Stimulated activated CD8-positive, alpha-beta memory T cell treated with anti-CD3 and anti-CD28 coated beads, Interleukin-12 subunit alpha, Interleukin-12 subunit beta, amount 100 ng/mL, for 4 hours (primary cell): ENCODE results near the gene MAGI2.
"Not testable (repeated sequence)": the region's sequence is repeated elsewhere in the genome, so short reads cannot be mapped to it uniquely, and the experiment has no call there.

ENCODE experiments used
- DNase-seq: peaks from one replicate; pipeline ENCODE4 v3.0.0-alpha.2; 2020; ENCODE audit warnings: low read depth

The MAGI2 gene

DNA sequence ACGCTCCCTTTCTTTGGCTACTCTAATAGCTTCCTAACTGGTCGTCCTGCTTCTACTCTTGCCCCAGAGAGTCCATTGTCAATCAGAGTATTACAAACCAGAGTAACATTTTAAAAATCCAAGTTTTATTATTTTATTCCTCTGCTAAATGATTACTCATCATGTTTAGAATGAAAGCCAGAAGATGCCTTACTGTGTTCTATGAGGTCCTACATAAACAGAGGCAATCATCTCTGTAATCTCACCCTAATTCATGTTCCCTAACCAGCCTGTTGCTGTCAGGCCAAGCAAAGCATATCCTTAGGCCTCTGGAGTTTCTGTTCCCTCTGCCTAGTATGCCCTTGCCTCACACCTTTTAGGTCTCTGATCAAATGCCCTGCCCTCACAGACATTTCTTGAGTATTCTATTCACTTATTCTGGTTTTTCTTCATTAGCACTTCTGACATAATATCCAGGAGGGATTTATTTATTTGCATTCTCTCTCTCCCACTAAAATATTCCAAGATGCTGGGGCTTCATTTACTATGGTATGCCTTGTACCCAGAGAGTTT, 1157.3 kb downstream of the MAGI2 start:
- DNase-seq: no peak

DNA sequence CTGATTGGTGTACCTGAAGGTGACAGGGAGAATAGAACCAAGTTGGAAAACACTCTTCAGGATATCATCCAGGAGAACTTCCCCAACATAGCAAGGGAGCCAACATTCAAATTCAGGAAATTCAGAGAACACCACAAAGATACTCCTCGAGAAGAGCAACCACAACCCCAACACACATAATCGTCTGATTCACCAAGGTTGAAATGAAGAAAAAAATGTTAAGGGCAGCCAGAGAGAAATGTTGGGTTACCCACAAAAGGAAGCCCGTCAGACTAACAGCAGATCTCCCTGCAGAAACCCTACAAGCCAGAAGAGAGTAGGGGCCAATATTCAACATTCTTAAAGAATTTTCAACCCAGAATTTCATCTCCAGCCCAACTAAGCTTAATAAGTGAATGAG, 1164.0 kb downstream of the MAGI2 start:
- DNase-seq: not testable (repeated sequence)

DNA sequence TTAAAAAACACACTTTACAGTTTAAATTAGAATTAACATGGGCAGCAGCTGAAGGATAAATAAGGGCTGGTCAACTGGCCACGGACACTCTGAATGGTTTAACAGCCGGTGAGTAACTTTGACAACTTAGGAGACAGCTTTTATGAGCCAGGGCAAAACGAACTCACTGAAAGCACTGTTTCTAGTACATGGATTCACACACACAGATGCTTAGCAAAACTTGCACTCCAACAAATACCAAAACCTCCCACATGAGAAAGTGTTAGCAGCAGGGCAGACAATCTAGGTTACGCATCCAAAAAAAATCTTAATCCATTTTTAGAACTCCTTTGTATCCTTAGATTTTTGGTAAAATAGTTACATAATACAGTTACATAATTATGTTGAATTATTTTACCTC, 1168.5 kb downstream of the MAGI2 start:
- DNase-seq: no peak

DNA sequence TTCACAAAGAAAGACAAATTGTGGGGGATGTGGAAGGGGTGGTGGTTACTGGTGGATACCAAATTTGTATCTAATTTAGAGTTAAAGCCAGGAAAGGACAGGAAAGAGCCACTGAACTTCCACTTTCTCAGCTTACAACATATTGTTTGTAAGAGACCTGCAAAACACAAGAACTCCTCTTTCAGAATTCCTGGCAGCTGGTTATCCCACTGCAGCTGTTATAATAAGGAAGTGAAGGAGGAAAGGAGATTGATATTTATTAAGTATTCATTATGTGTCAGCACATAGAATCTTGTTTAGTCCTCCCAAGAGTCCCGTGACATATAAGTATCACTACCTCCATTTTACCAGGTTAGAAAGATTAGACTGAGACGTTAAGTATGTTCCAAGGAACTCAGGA, 1173.2 kb downstream of the MAGI2 start:
- DNase-seq: no peak

DNA sequence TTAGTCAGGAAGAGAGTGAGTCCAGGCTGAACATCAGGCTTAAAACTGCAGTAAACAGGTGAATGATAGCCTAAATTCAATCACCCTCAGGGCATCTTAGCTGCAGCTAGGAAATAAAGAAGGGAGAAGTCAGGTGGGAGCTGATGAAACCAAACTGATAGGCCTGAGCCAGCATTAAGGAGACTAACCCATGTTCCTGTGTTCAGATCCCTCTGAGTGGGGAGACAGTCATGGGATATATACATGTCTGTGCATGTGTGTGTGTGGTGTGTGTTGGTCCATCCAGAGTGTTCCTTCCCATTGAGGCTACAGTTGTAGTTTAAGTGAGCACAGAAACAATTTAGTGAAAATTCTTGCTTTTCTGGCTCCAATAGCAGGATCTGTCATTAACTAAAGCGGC, 1174.0 kb downstream of the MAGI2 start:
- no peak for DNase-seq

DNA sequence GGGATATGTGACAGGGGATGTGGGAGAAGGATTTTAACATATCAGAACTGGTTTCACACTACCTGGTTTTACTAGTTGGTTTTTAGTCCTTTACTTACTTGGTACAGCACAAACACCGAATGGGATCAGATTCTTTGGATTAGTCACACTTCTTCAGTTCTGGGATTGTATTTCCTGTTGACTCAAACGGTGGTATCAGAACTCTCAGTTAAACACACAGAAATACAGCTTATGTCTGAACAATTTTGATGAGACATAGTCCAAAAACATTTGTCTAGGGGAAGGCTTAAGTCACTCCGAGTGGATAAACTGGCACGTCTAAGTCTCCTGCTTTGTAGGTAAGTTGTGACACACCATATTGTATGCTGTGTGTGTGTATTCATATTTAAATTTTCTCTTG, 1174.4 kb downstream of the MAGI2 start:
- DNase-seq: no peak

DNA sequence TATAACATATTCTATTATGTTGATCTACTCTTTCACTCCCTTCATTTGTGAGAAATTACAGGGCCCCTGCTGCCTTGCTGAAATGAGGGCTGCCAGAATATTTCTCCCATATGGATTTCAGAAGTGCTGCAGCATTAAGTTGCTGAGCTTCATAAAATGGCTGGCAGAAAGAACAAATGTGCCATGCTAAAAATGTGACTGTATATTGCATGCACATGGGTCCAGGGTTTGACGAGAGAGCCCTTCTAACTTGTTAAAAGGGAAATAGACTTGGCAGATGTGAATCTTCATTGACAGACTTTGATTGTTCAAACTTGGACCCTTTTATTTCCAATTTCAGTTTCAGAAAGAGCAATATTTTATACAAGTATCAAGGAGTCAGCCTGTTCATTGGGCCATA, 1186.3 kb downstream of the MAGI2 start:
- no peak for DNase-seq

DNA sequence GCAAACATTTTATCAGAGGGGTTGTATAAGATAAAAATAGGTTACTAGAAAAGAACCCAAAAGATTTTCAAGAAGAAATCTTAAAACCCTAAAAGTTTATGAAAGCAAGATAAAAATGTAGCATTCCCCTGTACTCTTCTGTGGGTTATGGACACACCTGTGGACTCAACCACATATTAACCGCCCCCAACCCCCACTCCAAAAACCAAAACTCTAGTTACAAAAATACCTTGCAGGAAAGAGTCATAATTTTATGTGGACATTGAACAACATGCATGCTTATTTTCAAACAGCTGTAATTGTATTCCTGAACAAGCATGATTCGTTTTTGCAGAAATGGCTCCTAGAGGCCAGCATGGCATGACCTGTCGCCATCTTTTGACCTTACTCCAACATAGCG, 1188.0 kb downstream of the MAGI2 start:
- DNase-seq: no peak

DNA sequence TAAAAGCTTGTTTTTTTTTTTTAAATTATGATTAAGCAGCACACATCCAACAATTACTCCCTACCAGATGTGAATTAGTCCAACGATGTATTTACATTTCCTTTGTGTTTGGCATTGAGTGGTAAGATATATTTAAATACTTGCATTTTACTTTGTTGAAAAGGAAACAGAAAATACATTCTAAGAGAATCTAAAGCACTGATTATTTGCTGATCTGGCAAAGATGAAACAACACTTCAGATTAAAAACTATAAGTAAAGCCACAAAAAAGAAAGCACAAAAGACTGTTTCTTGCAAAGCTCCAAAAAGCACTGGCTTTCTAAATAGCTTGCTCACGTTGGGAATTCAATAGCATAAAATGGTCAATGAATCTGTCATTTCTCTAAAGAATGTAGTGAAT, 1188.4 kb downstream of the MAGI2 start:
- no peak for DNase-seq

DNA sequence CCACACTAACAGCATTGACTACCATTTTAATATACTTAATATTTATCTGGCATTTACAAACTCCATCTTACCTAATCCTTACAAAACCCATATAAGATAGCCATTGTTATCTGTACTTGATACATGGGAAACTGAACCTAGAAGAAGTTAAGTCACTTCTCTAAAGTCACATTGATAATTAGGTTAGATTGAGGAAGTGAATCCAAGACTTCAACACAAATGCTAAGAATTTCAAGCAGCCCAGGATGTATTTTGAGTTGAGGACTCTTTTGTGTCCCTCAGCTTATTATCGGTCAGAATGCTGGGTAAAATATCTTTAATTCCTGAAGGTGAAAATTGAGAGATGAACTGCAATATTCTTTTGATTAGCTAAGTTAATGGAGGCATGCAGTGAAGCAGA, 1189.4 kb downstream of the MAGI2 start:
- DNase-seq: no peak

DNA sequence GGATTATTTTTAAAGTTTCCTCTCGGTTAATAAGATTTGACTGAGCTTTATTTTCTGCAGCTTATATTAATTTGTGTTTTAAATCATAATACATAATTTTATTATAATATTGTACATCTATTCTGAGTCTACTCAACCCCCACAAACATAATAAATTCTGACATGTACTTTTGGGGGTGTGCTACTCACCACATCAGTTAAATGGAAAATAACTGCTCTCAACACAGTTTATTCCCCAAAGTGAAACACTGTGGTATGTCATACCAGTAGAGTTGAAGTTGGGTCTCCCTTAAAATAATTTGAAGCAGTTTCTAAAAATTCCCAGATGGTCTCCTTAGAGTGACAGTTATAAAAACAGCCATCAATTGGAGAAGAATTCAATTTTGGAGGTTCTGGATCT, 1191.7 kb downstream of the MAGI2 start:
- no peak for DNase-seq

DNA sequence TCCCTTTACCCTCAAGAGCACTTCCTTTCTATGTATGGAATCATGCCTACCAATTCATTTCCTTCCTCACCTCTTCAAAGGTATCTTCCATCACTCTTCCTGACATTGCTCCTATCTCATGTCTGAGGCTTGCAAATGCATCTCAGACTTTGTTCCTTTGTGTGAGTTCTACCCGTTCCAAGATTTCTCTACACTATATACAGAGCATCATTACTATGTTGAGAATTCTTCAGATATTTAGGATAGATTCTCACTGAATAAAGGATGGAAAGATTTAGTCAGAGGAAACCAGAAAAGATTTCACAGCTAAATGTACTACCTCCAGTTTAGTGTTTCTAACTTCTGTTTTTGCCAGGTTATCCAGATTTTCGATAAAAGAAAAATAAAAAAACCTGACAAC, 1192.2 kb downstream of the MAGI2 start:
- no peak for DNase-seq

DNA sequence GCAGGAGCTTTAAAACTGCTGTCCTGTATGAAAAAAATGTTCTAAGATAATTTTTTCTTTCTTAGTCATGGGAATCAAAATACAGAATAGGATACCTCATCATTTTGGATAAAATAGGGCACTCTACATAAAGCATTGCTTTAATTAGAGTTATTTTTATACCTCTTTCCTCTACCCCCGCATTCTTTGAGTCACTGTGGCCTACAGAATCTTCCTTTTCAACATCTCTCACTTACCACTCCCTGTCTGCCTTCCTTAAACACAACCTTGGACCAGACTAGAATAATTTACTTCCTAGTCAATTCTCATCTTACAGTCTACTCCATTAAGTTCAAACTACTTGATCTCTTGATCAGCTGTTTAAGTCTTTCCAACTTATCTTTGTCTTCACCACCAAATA, 1192.6 kb downstream of the MAGI2 start:
- DNase-seq: no peak

DNA sequence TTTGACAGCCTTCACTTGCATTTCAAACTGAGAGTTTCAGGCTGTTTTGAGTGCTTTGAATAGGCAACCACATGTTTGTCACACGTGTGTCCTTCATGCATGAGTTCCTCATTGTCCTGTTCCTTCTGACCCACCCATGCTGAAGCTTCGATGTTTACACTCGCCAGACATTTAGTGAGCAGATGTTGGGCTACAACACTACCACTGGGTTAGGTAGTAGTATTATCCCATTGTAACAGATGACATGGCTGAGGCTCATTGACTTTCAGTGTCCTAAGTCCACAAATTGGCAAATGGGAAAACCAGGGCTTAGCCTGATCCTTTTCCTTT, 1198.8 kb downstream of the MAGI2 start:
- no peak for DNase-seq

DNA sequence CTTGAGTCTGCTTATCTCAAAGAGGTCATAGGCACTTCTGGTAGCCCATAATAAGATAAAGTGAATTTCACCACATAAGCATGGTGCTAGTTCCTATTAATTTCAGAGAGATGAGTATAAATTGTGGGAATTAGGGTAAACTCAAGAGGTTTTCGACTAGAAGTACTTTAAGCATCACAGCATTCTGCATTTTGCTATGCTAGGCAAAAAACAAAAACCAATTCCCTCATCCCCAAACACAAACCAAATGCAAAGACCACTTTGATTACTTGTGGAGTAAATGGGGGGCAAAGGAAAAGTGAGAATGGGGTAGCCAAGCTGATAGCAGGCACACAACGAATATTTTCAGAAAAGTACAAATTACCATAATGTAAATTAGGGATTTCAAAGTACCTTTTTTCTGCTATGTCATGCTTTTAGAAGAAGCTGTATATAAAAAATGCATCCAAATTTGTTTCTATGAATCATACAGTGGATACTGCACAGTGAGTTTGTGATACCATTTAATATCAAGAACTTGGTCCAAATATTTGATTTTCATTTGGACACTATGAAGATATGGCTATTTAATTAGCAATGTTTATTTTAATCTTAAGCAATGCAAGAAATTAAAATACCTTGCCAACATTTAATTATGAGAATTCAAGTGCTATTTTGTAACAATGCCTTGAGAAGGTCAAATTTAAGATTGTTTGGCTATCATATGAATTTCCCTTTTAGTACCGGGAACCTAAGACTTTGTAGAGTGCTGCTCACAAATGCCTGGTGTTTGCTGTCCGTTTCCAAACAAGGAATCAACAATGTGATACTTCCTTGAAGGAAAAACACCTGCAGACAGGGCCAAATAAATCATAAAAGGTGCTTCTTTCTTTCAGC, 1199.4 kb downstream of the MAGI2 start:
- no peak for DNase-seq

DNA sequence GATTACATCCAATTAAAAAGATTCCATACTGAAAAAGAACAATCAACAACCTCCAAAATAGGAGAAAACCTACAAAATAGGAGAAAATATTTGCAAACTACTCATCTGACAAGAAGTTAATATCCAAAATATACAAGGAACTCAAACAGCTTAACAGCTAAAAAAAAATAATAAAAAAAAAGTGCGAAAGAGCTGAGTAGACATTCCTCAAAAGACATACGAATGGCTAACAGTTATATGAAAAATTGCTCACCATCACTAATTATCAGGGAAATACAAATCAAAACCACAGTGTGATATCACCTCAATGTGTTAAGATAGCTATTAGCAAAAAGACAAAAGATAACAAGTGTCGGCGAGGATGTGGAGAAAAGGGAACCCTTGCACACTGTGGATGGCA, 1204.6 kb downstream of the MAGI2 start:
- no peak for DNase-seq

DNA sequence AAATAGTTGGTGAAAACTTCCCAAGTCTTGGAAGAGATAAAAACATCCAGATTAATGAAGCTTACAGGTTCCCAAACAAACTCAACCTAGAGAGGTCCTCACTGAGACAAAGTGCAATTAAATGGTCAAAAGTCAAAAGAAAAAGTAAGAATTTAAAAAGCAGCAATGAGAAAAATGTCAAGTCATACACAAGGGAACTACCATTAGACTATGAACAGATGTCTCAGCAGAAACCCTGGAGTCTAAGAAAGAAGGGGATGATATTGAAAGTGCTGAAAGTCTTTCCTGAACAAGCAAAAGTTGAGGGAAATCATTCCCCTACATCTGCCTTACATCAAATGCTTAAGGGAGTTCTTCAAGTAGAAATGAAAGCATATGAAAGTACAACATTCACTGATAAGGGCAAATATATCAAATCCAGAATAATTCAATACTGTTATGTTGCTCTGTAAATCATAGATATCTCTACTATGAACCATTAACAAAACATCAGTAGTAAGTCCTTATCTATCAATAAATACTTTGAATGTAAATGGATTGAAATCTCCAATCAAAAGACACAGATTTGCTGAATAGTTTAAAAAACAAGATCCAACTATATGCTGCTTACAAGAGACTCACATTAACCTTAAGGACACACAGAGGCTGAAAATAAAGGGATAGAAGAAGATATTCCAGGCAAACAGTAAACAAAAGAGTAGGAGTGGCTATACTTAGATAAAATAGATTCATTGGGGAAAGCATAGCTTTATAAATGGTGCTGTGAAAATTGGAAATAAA, 1205.4 kb downstream of the MAGI2 start:
- no peak for DNase-seq

DNA sequence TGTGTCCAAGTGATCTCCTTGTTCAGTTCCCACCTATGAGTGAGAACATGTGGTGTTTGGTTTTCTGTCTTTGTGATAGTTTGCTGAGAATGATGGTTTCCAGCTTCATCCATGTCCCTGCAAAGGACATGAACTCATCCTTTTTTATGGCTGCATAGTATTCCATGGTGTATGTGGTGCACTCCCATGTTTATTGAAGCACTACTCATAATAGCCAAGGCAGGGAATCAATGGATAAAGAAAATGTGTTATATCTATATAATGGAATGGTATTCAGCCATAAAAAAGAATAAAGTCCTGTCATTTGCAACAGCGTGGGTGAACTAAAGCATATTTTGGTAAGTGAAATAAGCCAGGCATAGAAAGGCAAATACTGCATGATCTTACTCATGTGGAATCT, 1213.3 kb downstream of the MAGI2 start:
- DNase-seq: not testable (repeated sequence)

DNA sequence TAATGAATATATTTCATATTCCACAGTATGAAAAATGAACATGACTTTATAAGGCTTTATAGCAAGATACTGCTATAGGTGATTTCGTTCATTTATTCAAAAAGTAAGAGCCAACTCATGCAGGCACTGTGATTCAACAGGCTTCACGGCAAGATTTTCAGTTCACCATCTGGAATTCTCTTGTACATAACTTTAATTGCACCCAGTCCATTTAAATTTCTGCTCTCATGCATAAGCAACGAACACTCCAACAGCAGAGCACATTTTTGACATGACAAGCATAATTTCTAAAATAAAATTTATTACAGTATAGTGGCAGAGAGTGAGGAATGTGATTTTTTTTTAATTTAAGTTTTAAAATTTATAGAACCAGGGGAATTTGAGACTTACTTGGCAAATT, 1218.8 kb downstream of the MAGI2 start:
- DNase-seq: no peak

DNA sequence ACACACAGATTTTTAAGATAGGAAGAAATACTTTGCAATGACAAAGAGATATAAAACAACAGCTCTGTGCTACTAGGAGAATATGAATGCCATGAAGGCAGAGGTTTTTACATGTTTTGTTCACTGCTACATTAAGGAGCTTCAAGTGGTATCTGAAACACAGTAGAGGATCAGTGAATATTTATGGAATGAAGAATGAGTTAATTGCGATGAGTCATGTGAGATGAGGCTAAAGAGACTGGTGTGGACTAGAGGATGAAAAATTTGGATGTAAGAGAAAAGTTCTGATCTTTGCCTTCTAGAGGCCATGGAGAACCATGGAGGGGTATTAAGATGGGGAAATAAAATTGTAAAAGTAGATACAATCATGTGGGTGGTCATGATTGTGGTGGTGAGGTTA, 1220.7 kb downstream of the MAGI2 start:
- no peak for DNase-seq

DNA sequence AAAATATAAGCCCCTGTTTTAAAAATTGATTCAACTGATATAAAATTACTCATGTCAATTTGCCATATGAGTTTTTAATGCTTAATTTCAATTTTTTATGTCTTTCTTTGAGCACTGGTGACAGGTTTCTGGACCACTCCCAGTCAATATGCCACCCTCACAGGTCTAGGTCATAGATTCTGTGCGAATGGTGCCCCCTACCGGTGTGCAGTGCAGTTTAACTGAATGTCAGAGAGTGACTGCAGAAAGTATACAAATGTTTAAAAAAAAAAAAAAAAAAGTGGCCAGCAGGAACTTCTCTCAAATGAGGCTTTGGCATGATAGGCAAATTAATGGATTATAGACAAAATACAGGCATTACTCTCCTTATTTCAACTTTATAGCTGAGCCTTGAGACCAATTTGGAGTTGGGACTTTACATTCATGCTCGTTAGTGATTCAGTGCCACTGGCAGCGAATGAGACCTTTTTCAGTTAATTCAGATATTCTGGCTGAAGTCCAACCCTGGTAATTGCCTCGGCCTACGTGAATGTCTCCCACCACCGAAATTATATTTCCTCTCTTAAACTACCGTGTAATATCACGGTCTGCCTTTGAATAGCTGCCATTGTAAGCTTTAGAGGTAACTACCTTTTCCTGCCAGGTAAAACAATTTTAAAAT, 1227.3 kb downstream of the MAGI2 start:
- DNase-seq: no peak

DNA sequence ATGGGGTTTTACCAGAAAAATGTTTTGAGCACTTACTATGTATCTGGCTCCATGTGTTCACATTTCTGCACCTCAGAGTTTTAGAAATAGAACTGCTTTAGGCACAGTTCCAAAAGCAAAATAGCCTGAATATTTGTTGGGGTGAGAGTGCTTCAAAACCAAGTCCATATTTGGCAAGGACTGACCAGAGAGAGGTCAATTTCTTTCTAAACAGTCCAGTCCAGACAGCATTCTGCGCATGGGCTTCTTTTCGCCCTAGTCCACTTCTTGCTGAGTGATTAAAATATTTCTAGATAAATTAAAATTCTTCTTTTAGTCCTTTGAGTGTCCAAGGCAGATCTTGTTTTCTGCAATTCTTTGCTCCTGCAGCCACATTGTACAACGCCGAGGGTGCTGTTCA, 1227.9 kb downstream of the MAGI2 start:
- no peak for DNase-seq

DNA sequence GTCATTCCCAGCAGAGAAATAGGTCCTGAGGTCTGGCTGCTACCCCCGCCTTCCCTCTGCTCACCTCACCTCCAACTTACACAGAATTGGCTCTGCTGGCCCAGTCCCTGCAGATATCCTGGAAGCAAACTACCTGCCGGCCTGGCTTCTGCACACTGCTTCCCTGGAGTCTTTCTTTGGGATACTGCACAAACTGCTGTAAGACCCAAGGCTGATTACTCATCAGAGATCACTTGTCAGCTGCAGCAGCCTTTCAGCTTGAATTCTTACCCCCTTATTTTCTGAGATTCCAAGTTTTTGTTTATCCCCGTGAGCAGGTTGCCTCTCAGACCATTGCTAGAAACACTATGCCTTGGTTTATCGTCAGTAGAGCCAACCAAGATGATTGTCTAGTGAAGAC, 1228.5 kb downstream of the MAGI2 start:
- no peak for DNase-seq
